Measurements from ENCODE around the gene MOB3B.

- no peak for TF ChIP-seq POLR2AphosphoS5 (IDR thresholded peaks at IDR 0.05)
- TF ChIP-seq, protein P1, sequence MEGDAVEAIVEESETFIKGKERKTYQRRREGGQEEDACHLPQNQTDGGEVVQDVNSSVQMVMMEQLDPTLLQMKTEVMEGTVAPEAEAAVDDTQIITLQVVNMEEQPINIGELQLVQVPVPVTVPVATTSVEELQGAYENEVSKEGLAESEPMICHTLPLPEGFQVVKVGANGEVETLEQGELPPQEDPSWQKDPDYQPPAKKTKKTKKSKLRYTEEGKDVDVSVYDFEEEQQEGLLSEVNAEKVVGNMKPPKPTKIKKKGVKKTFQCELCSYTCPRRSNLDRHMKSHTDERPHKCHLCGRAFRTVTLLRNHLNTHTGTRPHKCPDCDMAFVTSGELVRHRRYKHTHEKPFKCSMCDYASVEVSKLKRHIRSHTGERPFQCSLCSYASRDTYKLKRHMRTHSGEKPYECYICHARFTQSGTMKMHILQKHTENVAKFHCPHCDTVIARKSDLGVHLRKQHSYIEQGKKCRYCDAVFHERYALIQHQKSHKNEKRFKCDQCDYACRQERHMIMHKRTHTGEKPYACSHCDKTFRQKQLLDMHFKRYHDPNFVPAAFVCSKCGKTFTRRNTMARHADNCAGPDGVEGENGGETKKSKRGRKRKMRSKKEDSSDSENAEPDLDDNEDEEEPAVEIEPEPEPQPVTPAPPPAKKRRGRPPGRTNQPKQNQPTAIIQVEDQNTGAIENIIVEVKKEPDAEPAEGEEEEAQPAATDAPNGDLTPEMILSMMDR (IDR thresholded peaks at IDR 0.05), result no peak
Observed at GRCh38 chr9:27429436-27429835, 100.2 kb downstream of the MOB3B start.
